CD4-positive, alpha-beta T cell treated with Interleukin-17A for 1 hour (primary cell): ENCODE measurements around the gene COX5B.
A peak's percentile ranks its signal among the peaks of the same experiment; 100 is the strongest.
"Not testable (repeated sequence)": the region's sequence is repeated elsewhere in the genome, so short reads cannot be mapped to it uniquely, and the experiment has no call there.

Experiments
- DNase-seq: peaks from one replicate; pipeline ENCODE4 v3.0.0-alpha.2; 2020

Gene COX5B

GRCh38 chr2:97675430-97676113, 29.7 kb downstream of the COX5B start:
- no peak for DNase-seq

DNA sequence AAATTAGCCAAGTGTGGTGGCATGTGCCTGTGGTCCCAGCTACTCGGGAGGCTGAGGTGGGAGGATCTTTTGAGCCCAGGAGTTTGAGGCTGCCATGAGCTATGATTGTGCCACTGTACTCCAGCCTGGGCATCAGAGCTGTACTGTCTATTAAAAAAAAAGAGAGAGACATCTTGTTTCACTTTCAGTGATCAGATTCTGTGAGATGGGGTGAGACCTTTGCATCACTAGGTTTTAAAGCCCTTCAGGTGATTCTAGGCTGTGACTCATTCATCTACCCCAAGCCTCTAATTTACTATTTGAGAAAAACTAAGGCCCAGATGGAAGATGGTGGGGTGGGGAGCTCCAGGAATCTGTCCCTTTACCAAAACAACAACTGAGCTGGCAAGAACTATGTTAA, 30.8 kb downstream of the COX5B start:
- DNase-seq = no peak

DNA sequence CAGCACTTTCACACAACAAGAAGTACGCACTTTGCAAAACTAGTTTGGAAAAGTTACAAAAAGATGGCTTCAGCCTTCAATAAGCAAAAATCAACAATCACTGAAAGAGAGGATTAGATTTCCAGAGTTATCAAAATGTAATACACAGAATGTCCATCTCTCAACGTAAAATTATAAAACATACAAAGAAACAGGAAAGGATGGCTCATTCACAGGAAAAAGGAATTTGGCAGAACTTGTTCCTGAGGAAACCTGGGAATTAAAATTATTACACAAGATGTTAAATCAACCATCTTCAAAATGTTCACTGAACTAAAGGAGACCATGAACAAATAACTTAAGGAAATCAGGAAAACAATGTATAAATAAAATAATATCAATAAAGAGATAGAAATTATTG, 31.6 kb downstream of the COX5B start:
- DNase-seq = no peak

DNA sequence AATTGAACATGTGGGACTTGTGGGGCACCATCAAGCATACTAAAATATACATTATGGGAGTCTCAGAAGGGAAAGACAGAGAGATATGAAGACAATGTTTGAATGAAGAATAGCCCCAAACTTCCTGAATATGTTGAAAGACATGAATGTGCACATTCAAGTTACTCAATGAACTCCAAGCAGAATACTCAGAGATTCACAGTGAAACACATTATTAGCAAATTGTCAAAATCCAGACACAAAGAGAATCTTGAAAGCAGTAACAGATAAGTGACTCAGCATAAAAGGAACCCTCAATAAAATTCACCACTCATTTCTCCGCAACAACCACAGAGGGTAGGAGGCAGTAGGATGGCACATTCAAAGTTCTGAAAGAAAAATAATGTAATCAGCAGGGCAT, 32.4 kb downstream of the COX5B start:
- DNase-seq = no peak

DNA sequence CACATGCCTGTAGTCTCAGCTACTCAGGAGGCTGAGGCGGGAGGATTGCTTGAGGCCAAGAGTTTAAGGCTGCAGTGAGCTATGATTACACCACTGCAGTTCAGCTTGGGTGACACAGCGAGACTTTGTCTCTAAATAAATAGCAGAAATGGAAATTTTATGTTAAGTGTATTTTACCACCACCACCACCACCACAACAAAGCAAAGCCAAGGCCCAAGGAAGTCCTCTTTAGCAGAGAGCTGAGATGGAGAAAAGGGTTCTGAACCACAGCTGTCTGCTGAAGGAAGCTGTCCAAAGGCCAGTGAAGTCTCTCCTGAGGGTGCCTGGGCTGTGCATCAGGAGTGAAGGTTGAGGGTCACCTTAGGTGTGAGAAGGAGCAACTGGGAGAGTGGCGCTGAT, 41.4 kb downstream of the COX5B start:
- DNase-seq = not testable (repeated sequence)

GRCh38 chr2:97688062-97688827, 42.4 kb downstream of the COX5B start:
- no peak for DNase-seq

DNA sequence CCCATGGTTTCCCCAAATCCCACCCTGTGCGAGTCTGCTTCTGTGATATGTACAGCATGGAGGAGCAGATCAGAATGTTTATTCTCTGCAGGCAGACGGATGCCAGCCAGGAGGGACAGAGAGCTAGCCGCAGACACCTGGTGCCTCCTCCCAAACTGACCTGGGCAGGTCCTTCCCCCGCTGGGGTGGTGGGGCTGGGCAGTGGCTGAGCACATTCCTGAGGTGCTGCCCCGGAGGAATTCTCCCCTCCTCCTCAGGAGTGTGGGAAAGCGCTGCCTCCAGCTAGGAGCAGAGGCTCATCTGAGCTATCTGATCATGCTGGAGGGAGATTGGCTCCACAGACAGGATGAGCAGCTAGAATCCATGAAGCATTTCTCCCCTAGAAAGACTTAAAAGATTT, 45.3 kb downstream of the COX5B start:
- DNase-seq = no peak

- DNase-seq = no peak
Observed at GRCh38 chr2:97693476-97693875, 47.6 kb downstream of the COX5B start.

DNA sequence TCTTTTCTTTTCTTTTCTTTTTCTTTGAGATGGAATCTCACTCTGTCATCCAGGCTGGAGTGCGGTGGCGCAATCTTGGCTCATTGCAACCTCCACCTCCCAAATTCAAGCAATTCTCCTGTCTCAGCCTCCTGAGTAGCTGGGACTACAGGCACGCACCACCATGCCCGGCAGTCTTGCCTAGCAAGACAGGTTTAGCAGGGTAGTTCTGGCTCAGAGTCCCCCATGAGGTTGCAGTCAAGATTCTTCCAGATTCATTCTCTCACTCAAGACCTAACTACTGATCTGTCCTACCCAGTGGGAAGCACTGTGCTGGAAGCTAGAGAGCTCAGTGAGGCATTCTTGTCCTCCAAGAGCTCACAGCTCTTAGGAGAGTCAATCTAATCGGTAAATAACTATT, 49.9 kb downstream of the COX5B start:
- DNase-seq = no peak

- peak; percentile 91 for DNase-seq
Observed at GRCh38 chr2:97697252-97698235, 51.7 kb downstream of the COX5B start.
